ENCODE measurements around the gene RRAS. TPM values are rescaled to one million over a fixed set of nuclear protein-coding genes. Genes with fewer than 3 reads are reported as not detected.
A peak's percentile ranks its signal among the peaks of the same experiment; 100 is the strongest.

The RRAS gene
- total RNA-seq, 2 donors from 2014 or later: 11.3 to 13.5 TPM

DNA sequence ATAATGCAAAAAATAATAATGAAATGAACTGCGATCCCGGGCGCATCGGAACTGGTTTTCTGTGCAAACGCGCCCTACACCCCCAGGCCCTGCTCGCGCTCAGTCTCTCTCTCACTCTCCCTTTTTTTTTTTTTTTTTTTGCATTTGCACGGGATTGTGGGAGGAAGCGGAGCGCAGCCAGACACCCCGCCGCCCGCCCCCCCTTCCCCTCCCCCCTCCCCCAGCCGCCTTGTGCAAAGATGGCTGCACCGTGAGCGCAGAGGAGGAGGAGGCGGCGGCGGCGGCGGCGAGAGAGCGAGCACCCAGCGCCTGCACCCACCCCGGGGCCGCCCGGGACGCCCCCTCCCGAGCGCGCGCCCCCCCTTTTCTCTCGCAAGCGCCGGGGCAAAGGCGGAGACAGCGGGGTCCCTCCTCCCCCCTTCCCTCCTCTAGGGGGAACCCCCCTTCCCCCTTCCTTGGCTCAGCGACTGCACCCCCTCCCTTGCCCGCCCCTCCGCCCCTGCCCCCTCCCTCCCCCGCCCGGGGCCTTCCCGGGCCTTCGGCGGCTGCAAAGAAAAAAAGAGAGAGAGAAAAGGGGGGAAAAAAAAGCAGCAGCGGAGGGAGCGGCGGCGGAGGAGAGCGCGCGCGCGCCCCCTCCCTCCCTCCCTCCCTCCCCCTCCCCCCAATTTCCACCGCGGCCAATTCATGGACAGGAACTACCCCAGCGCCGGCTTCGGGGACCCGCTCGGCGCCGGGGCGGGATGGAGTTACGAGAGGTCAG is 48.8 kb downstream of the RRAS start, which contains the start of gene PRR12:
Gene PRR12, plus strand, starts transcription at position 212 of the 760 bp plus-strand sequence. Its CDS starts 473 bp downstream, at position 685.
- peak within 1 kb of the TSS; percentile 70 for H3K27ac Mint-ChIP-seq
- no peaks in the 10 kb centered on the region for H3K9me3 Mint-ChIP-seq
- DNase-seq (peak; percentile 69 to 77), ATAC-seq (replicated peaks in 1 of 2) (peak; percentile 19 to 22)
- H3K36me3 Mint-ChIP-seq (ENCODE audit: insufficient read depth in 2 of 2): peaks cover 0 to 9% of the 10 kb centered on the region in 2 donors
- H3K4me1 Mint-ChIP-seq (ENCODE audit: low read depth): peaks cover 44% of the 10 kb centered on the region
- peak within 1 kb of the TSS; percentile 90 to 96 for H3K4me3 Mint-ChIP-seq
- H3K27me3 Mint-ChIP-seq (ENCODE audit: low read depth): no peaks in the 10 kb centered on the region

DNA sequence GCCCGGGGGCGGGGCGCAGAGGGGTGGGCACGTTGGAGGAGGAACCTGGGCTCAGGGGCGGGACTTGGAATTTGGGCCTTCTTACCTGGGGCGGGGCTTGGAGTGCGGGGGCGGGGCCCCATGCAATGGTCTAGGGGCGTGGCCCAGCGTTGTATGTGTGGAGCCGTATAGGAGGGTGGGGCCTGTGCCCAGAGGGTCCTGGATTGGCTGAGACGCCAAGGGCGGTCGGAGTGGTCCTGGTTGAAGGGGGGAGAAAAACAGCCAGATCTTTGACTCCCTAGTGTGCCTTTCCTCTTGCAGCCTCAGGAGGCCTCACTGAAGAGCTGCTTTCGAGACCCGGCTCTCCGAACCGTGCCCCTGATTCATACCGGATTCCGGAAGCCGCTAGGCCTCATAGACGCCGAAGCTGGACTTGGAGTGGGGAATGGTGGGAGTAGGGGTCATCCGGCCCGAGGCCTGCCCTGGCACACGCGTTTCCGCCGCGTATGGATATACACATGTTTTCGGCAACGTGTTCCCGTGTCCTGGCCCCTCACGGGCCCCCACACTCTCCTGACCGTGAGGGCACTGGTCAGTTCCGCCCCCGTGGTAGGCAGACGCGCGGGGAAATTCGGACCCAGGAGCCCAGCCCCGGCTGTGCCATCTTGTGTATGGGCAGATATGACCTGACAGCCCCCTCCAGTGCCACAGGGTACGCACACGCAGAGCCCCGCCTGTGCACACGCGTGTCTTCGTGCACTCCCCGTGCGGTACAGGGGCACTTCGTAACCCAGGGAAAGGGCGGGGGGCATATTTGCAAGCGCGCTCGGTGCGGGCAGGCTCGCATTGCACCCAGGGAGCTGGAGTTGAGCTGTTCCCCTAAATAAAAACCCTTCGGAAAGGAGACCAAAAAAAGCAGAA is 49.6 kb downstream of the RRAS start:
- H3K4me1 Mint-ChIP-seq (ENCODE audit: low read depth): peaks cover 44% of the 10 kb centered on the region
- H3K36me3 Mint-ChIP-seq (ENCODE audit: insufficient read depth in 2 of 2): peaks cover 0 to 9% of the 10 kb centered on the region in 2 donors
- H3K4me3 Mint-ChIP-seq: peak overlapping the region; percentile 90 to 96
- H3K27me3 Mint-ChIP-seq (ENCODE audit: low read depth): no peaks in the 10 kb centered on the region
- no peaks in the 10 kb centered on the region for H3K9me3 Mint-ChIP-seq
- ATAC-seq (replicated peaks in 1 of 2): peak; percentile 76 to 77
- DNase-seq: peak; percentile 94 to 96
- peak overlapping the region; percentile 70 for H3K27ac Mint-ChIP-seq

DNA sequence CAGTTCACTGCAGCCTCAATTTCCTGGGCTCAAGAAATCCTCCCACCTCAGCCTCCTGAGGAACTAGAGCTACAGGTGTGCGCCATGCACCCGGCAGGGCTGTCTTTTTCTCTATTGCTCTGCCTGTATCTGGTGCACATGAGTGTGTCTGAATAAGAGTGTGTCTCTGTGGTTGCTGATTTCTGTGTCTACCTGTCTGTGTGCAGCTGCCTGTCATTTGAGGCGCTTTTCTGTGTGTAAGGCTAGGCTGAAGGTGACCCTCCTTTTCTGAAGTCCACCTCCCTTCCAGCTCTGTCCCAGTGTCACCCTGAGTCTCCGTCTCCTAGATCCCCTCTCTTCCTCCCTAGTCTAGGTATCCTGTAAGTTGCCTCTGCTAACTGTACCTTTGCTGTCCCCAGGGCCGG is 50.4 kb downstream of the RRAS start:
- H3K27me3 Mint-ChIP-seq (ENCODE audit: low read depth): no peaks in the 10 kb centered on the region
- H3K9me3 Mint-ChIP-seq: no peaks in the 10 kb centered on the region
- DNase-seq: peak in 1 of 2 donors; percentile 16
- H3K4me1 Mint-ChIP-seq (ENCODE audit: low read depth): peaks cover 43% of the 10 kb centered on the region
- H3K27ac Mint-ChIP-seq: no peak overlapping the region
- ATAC-seq (replicated peaks in 1 of 2): no peak
- peaks cover 0 to 9% of the 10 kb centered on the region in 2 donors for H3K36me3 Mint-ChIP-seq (ENCODE audit: insufficient read depth in 2 of 2)
- H3K4me3 Mint-ChIP-seq: peak overlapping the region; percentile 10 to 50

DNA sequence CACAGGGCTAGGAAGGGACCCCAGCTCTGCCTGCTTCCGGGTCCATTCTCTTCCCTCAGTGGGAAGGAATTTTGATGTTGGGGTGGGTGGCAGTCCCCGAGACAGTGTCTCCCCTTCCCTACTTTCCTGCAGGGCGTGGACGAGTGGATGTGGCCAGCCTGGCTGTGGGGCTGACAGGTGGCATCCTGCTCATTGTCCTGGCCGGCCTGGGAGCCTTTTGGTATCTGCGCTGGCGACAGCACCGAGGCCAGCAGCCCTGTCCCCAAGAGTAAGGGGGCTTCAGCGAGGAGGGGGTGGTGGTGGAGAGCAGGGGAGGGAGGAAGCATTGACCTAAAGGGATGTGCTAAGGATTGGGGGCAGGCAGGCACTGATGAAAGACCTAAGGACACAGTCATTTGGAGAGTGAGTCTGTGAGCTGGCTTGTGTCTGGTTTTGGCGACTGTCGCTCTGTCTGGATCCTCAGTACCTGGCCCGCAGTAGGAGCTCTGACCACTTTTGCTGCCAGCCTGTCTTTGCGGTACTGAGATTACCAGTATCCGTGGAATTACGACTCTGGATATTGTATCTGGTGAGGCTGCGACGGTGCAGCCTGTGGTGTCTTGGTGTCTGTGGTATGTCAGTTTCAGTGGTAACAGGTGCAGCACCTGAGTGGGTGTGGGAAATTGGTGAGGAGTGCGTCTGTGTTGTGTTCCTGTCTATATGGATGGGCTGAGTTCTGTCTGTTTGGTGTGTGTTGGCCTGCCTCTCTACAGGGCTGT is 51.4 kb downstream of the RRAS start:
- H3K27ac Mint-ChIP-seq: no peak overlapping the region
- ATAC-seq (replicated peaks in 1 of 2): peak; percentile 13 to 17
- peaks cover 33% of the 10 kb centered on the region for H3K4me1 Mint-ChIP-seq (ENCODE audit: low read depth)
- no peaks in the 10 kb centered on the region for H3K9me3 Mint-ChIP-seq
- no peaks in the 10 kb centered on the region for H3K27me3 Mint-ChIP-seq (ENCODE audit: low read depth)
- peak; percentile 46 to 61 for DNase-seq
- peaks cover 0 to 2% of the 10 kb centered on the region in 2 donors for H3K36me3 Mint-ChIP-seq (ENCODE audit: insufficient read depth in 2 of 2)
- H3K4me3 Mint-ChIP-seq: peak overlapping the region; percentile 27 to 50

DNA sequence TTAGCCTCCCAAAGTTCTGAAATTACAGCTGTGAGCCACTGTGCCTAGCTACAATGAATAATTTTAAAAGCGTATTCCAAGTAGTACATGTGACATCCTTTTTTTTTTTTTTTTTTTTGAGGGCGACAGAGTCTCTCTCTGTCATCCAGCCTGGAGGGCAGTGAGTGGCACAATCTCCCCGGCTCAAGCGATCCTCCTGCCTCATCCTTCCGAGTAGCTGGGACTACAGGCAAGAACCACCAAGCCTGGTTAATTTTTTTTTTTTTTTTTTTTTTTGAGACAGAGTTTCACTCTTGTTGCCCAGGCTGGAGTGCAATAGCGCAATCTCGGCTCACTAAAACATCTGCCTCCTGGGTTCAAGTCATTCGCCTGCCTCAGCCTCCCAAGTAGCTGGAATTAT is 52.7 kb downstream of the RRAS start:
- no peaks in the 10 kb centered on the region for H3K27me3 Mint-ChIP-seq (ENCODE audit: low read depth)
- H3K36me3 Mint-ChIP-seq (ENCODE audit: insufficient read depth in 2 of 2): no peaks in the 10 kb centered on the region
- DNase-seq: no peak
- no peak for ATAC-seq (replicated peaks in 1 of 2)
- peaks cover 20% of the 10 kb centered on the region for H3K4me1 Mint-ChIP-seq (ENCODE audit: low read depth)
- H3K27ac Mint-ChIP-seq: no peak overlapping the region
- no peaks in the 10 kb centered on the region for H3K9me3 Mint-ChIP-seq
- H3K4me3 Mint-ChIP-seq: no peak overlapping the region

Other genes starting within 250 kb of the RRAS start
- gene PTH2, start 216.7 kb downstream of the RRAS start, total RNA-seq: not detected
- not detected for gene GFY, start 214.8 kb downstream of the RRAS start, total RNA-seq
- gene SLC17A7, start 198.6 kb downstream of the RRAS start, total RNA-seq: under 1 TPM; 0.42 to 0.74 TPM
- 100 to 1,000 TPM; 128 to 132 TPM for gene PIH1D1, start 188.3 kb downstream of the RRAS start, total RNA-seq
- gene ALDH16A1, start 186.9 kb downstream of the RRAS start, total RNA-seq: 10 to 100 TPM; 21.8 to 23.4 TPM
- gene FLT3LG, start 165.9 kb downstream of the RRAS start, total RNA-seq: 10 to 100 TPM; 69.7 to 76.3 TPM
- 1,000 to 10,000 TPM; 4,603 to 5,026 TPM for gene RPL13A, start 152.5 kb downstream of the RRAS start, total RNA-seq
- 1,000 to 10,000 TPM; 2,679 to 2,721 TPM for gene RPS11, start 143.7 kb downstream of the RRAS start, total RNA-seq
- gene FCGRT, start 127.5 kb downstream of the RRAS start, total RNA-seq: 10 to 100 TPM; 21.2 to 24.1 TPM
- 1 to 10 TPM; 3.2 to 4.3 TPM for gene RCN3, start 112.1 kb downstream of the RRAS start, total RNA-seq
- 10 to 100 TPM; 66.0 to 72.7 TPM for gene NOSIP, start 59.6 kb downstream of the RRAS start, total RNA-seq
- 1 to 10 TPM in 1 of 2 donors, under 1 TPM in 1; 0.88 to 1.1 TPM for gene PRRG2, start 58.8 kb downstream of the RRAS start, total RNA-seq
- 10 to 100 TPM; 23.9 to 24.6 TPM for gene PRR12, start 49.0 kb downstream of the RRAS start, total RNA-seq
- 10 to 100 TPM; 57.7 to 60.1 TPM for gene SCAF1, start 2.1 kb upstream of the RRAS start, total RNA-seq
- 100 to 1,000 TPM; 135 to 141 TPM for gene IRF3, start 25.7 kb upstream of the RRAS start, total RNA-seq
- 10 to 100 TPM; 80.3 to 82.6 TPM for gene BCL2L12, start 25.8 kb upstream of the RRAS start, total RNA-seq
- gene PRMT1, start 37.1 kb upstream of the RRAS start, total RNA-seq: 100 to 1,000 TPM; 201 to 251 TPM
- 1 to 10 TPM; 4.1 to 8.1 TPM for gene ADM5, start 49.5 kb upstream of the RRAS start, total RNA-seq
- 1 to 10 TPM; 1.9 to 2.3 TPM for gene CPT1C, start 51.0 kb upstream of the RRAS start, total RNA-seq
- 1 to 10 TPM in 1 of 2 donors, under 1 TPM in 1; 0.19 to 2.4 TPM for gene TSKS, start 123.2 kb upstream of the RRAS start, total RNA-seq
- 10 to 100 TPM; 74.5 to 75.8 TPM for gene AP2A1, start 126.9 kb upstream of the RRAS start, total RNA-seq
- gene FUZ, start 173.1 kb upstream of the RRAS start, total RNA-seq: 10 to 100 TPM; 24.7 to 37.3 TPM
- 10 to 100 TPM; 47.0 to 50.2 TPM for gene MED25, start 178.1 kb upstream of the RRAS start, total RNA-seq
- gene PTOV1, start 211.0 kb upstream of the RRAS start, total RNA-seq: 10 to 100 TPM; 63.8 to 73.3 TPM
- 10 to 100 TPM; 71.1 to 74.5 TPM for gene PNKP, start 227.4 kb upstream of the RRAS start, total RNA-seq
- gene AKT1S1, start 237.2 kb upstream of the RRAS start, total RNA-seq: 10 to 100 TPM; 30.5 to 36.6 TPM
- 10 to 100 TPM; 47.9 to 53.9 TPM for gene TBC1D17, start 237.6 kb upstream of the RRAS start, total RNA-seq

Measured in activated T-cell treated with anti-CD3 and anti-CD28 coated beads, Interleukin-2, amount 50 U/mL, for 72 hours (primary cell).